Fibroblast of upper back skin (primary cell): ENCODE results near the gene ELK3.

Source experiments
- DNase-seq: peaks from one replicate; pipeline ENCODE4 v3.0.0-alpha.2; 2013

The ELK3 gene

GRCh38 chr12:96212456-96213375, 18.5 kb downstream of the ELK3 start:
- DNase-seq, result no peak

GRCh38 chr12:96213869-96214268, 19.7 kb downstream of the ELK3 start:
- DNase-seq, result no peak

GRCh38 chr12:96215919-96216273, 21.7 kb downstream of the ELK3 start:
- no peak for DNase-seq

- DNase-seq, result no peak
Measured at GRCh38 chr12:96218989-96219678, 25.0 kb downstream of the ELK3 start.

- peak; percentile 93 for DNase-seq
Measured at GRCh38 chr12:96219700-96220206, 25.6 kb downstream of the ELK3 start.

GRCh38 chr12:96220902-96221301, 26.7 kb downstream of the ELK3 start:
- peak; percentile 37 for DNase-seq

GRCh38 chr12:96221391-96221790, 27.2 kb downstream of the ELK3 start:
- no peak for DNase-seq

GRCh38 chr12:96223411-96224218, 29.4 kb downstream of the ELK3 start:
- DNase-seq, result no peak

GRCh38 chr12:96224219-96224615, 30.0 kb downstream of the ELK3 start:
- DNase-seq, result no peak

- DNase-seq, result peak; percentile 28
Measured at GRCh38 chr12:96225044-96225855, 31.1 kb downstream of the ELK3 start.

- no peak for DNase-seq
Measured at GRCh38 chr12:96225994-96226399, 31.8 kb downstream of the ELK3 start.

- DNase-seq, result no peak
Measured at GRCh38 chr12:96226401-96226800, 32.2 kb downstream of the ELK3 start.

GRCh38 chr12:96226801-96227348, 32.7 kb downstream of the ELK3 start:
- no peak for DNase-seq

- no peak for DNase-seq
Measured at GRCh38 chr12:96227365-96228106, 33.4 kb downstream of the ELK3 start.

GRCh38 chr12:96228566-96229248, 34.5 kb downstream of the ELK3 start:
- DNase-seq, result no peak

- DNase-seq, result no peak
Measured at GRCh38 chr12:96230646-96231045, 36.5 kb downstream of the ELK3 start.

- DNase-seq, result no peak
Measured at GRCh38 chr12:96233168-96233567, 39.0 kb downstream of the ELK3 start.

GRCh38 chr12:96233939-96234461, 39.8 kb downstream of the ELK3 start:
- peak; percentile 75 for DNase-seq

GRCh38 chr12:96234591-96235483, 40.7 kb downstream of the ELK3 start:
- no peak for DNase-seq
